Measurements from ENCODE around the gene SOWAHA. TPM values are rescaled to one million over a fixed set of nuclear protein-coding genes. Genes with fewer than 3 reads are reported as not detected.

SOWAHA gene
- total and polyA plus RNA-seq, 7 donors: 0.01 to 0.06 TPM; not detected in 5

GRCh38 chr5:132823481-132824050 is 10.5 kb downstream of the SOWAHA start:
- Histone ChIP-seq H3K4me1 (no peaks in the 10 kb centered on the region), H3K9me3 (no peaks in the 10 kb centered on the region), H3K27me3 (ENCODE audit: insufficient read depth in 3 of 3, low read length in 2 of 3) (peaks cover 0 to 31% (median 3%) of the 10 kb centered on the region in 3 donors), H3K4me3 (peak overlapping the region; percentile 29), H3K36me3 (ENCODE audit: insufficient read depth in 1 of 2, low read depth in 1 of 2) (no peaks in the 10 kb centered on the region), H3K27ac (no peak overlapping the region)
- ATAC-seq: no peak
- intact Hi-C loops (cut with DNase I): loop anchor here in 1 of 2 donors (5.0 kb wide), 2 partner anchors 166 to 296 kb away; partner anchors contain the start of gene IL13
- no peak for TF ChIP-seq CTCF (IDR thresholded peaks at IDR 0.05)
- no peak for DNase-seq
- 81 to 91% (median 88%) methylated on average over 7 of the region's 7 CpGs for WGBS, 3 donors

GRCh38 chr5:132824426-132824825 is 11.3 kb downstream of the SOWAHA start:
- WGBS, 3 donors: 93 to 98% (median 95%) methylated on average over 3 of the region's 3 CpGs
- H3K4me3 ChIP-seq: no peak overlapping the region
- peaks cover 0 to 35% (median 3%) of the 10 kb centered on the region in 3 donors for H3K27me3 ChIP-seq (ENCODE audit: insufficient read depth in 3 of 3, low read length in 2 of 3)
- no peak overlapping the region for H3K27ac ChIP-seq
- TF ChIP-seq CTCF (IDR thresholded peaks at IDR 0.05): no peak
- intact Hi-C loops (cut with DNase I): loop anchor here in 1 of 2 donors (5.0 kb wide), 2 partner anchors 167 to 297 kb away; partner anchors contain the start of gene IL13
- ATAC-seq (no peak), DNase-seq (no peak)
- H3K36me3 ChIP-seq (ENCODE audit: insufficient read depth in 1 of 2, low read depth in 1 of 2): no peaks in the 10 kb centered on the region
- H3K4me1 ChIP-seq: peaks cover under 1% of the 10 kb centered on the region
- H3K9me3 ChIP-seq: no peaks in the 10 kb centered on the region

- TF ChIP-seq CTCF (IDR thresholded peaks at IDR 0.05): no peak
- intact Hi-C loops (cut with DNase I): loop anchor here in 1 of 2 donors (5.0 kb wide), 1 partner anchor 57 kb away; no protein-coding TSS in a partner anchor
- H3K4me3 ChIP-seq: no peak overlapping the region
- no peak for DNase-seq
- peaks cover 0 to 41% (median 4%) of the 10 kb centered on the region in 3 donors for H3K27me3 ChIP-seq (ENCODE audit: insufficient read depth in 3 of 3, low read length in 2 of 3)
- WGBS, 3 donors: 52 to 64% (median 60%) methylated on average over 64 to 71 of the region's 71 CpGs
- H3K36me3 ChIP-seq (ENCODE audit: insufficient read depth in 1 of 2, low read depth in 1 of 2): no peaks in the 10 kb centered on the region
- H3K9me3 ChIP-seq: no peaks in the 10 kb centered on the region
- no peak for ATAC-seq
- H3K4me1 ChIP-seq: peaks cover 5% of the 10 kb centered on the region
- H3K27ac ChIP-seq: no peak overlapping the region
Observed at GRCh38 chr5:132825033-132825833, 12.1 kb downstream of the SOWAHA start.

GRCh38 chr5:132825834-132826391 is 12.8 kb downstream of the SOWAHA start:
- Histone ChIP-seq H3K9me3 (no peaks in the 10 kb centered on the region), H3K4me1 (peaks cover 5% of the 10 kb centered on the region), H3K4me3 (no peak overlapping the region), H3K36me3 (ENCODE audit: insufficient read depth in 1 of 2, low read depth in 1 of 2) (no peaks in the 10 kb centered on the region), H3K27ac (no peak overlapping the region), H3K27me3 (ENCODE audit: insufficient read depth in 3 of 3, low read length in 2 of 3) (peaks cover 0 to 48% (median 5%) of the 10 kb centered on the region in 3 donors)
- no peak for ATAC-seq
- intact Hi-C loops (cut with DNase I): loop anchor here in 1 of 2 donors (5.0 kb wide), 1 partner anchor 56 kb away; no protein-coding TSS in a partner anchor
- WGBS, 3 donors: 40 to 55% (median 46%) methylated on average over 43 of the region's 43 CpGs
- no peak for DNase-seq
- no peak for TF ChIP-seq CTCF (IDR thresholded peaks at IDR 0.05)
